ENCODE data around the gene PHF1. TPM values are rescaled to one million over a fixed set of nuclear protein-coding genes. Genes with fewer than 3 reads are reported as not detected.
"Not testable (repeated sequence)": the region's sequence is repeated elsewhere in the genome, so short reads cannot be mapped to it uniquely, and the experiment has no call there.

The PHF1 gene
- 34.9 TPM for polyA plus RNA-seq (2013, experiment 1 of 2)
- polyA plus RNA-seq (2013, experiment 2 of 2), result 39.5 TPM

DNA sequence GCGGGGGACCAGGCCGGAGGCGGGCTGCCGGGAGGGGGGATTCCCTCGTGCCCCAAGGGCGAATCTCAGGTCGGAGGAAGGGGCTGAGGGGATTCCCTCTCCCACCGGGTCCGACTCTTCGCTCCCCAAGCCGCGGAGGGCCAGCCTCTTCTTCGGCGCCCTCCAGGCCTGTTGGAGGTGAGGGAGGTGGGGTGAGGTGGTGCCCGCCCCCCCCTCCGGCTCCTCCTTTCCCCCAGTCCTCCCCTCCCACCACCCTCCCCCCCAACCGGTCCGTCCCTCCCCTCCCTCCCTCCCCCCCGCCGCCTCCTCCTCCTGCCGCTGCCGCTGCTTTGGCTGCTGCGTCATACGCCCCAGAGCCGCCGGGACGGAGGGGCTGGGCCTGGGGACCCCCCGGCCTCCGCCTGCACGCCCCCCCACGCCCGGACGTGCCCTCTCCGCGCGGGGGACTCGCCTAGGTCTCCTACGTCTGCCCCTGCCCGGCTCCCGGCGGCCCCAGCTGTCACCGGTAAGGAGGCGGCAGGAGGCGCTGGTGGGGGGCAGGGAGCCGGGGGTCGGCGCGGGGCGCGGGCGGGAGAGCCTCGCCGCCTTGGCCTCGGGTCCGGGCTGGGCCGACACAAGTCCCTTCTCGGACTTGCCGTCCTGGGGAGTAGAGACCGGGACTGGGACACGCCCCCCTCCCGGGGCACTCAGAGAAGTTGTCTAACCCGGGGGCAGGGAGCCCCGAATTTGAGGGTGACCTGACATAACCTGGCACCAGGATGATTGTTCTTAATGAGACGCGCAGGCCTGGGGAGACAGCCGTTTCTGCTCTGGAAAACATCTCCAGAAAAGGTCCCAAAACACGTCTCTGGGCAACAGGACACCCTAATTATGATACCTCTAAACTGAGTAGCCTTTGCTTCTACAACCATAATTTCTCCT is at the start of gene PHF1:
TSS of gene PHF1 (plus strand) at position 304 of the 921 bp plus-strand sequence. CDS start 1,250 bp downstream, outside the sequence.
- H3K9me3 ChIP-seq (ENCODE audit: insufficient read depth, low read depth, low read length), result no peaks in the 10 kb centered on the region
- under 1% methylated on average over 53 of the region's 67 CpGs for WGBS
- peak within 1 kb of the TSS; percentile 65 for H3K9ac ChIP-seq (ENCODE audit: low read depth, low read length)
- peak within 1 kb of the TSS; percentile 97 for H3K27ac ChIP-seq (ENCODE audit: low read depth, low read length)
- H3K4me1 ChIP-seq (ENCODE audit: insufficient read depth, low read length), result peaks cover 14% of the 10 kb centered on the region; the same call in 1 of the 2 replicates
- H3K4me3 ChIP-seq (ENCODE audit: low read length), result peak within 1 kb of the TSS; percentile 67
- no peaks in the 10 kb centered on the region for H3K27me3 ChIP-seq (ENCODE audit: insufficient read depth, low read length)
- H3K36me3 ChIP-seq (ENCODE audit: insufficient read depth, low read length), result peaks cover 63% of the 10 kb centered on the region

DNA sequence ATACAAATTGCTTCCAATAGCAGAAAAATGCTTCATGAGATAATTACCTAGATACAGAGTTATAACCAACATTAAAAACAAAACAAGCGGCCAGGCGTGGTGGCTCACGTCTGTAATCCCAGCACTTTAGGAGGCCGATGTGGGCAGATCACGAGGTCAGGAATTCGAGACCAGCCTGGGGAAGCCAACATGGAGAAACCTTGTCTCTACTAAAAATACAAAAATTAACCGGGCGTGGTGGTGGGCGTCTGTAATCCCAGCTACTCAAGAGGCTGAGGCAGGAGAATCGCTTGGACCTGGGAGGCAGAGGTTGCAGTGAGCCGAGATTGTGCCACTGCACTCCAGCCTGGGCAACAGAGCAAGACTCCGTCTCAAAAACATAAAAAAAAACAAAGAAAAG is 47.3 kb upstream of the PHF1 start:
- WGBS, result 94% methylated on average over 12 of the region's 12 CpGs
- not testable (repeated sequence) for H3K36me3 ChIP-seq (ENCODE audit: insufficient read depth, low read length); H3K27me3 ChIP-seq (ENCODE audit: insufficient read depth, low read length); H3K9me3 ChIP-seq (ENCODE audit: insufficient read depth, low read depth, low read length); H3K27ac ChIP-seq (ENCODE audit: low read depth, low read length); H3K4me3 ChIP-seq (ENCODE audit: low read length); H3K9ac ChIP-seq (ENCODE audit: low read depth, low read length)
- H3K4me1 ChIP-seq (ENCODE audit: insufficient read depth, low read length), result peaks cover 15% of the 10 kb centered on the region

DNA sequence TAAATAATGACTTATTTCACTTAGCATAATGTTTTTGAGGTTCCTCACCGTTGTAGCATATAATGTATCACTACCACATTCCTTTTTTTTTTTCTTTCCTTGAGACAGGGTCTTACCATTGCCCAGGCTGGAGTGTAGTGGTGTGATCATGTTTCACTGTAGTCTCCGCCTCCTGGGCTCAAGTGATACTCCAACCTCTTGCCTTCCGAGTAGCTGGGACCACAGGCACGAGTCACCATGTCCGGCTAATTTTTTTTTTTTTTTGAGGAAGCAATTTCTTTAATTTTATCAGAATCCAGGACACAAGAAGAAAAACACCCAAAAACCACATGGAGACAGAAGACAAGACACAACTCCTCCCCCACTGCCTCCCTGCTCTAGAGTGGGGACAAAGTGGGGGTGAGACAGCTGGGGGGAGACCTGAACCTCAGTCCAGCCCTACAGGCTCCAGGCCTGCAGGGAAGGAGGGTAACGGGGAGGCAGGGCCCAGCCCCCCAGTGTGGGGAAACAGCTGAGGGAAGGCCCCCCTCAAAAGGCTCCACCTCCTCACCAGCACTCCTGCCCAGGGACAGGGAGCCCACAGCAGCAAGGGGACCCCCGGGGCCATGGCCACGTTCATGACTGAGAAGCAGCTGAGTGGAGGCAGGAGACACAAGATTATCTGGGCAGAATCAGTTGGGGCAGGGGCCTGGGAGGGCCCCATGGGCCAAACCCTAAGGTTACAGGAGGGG is 46.2 kb upstream of the PHF1 start:
- H3K27ac ChIP-seq (ENCODE audit: low read depth, low read length); H3K9me3 ChIP-seq (ENCODE audit: insufficient read depth, low read depth, low read length); H3K36me3 ChIP-seq (ENCODE audit: insufficient read depth, low read length); H3K4me3 ChIP-seq (ENCODE audit: low read length); H3K9ac ChIP-seq (ENCODE audit: low read depth, low read length); H3K27me3 ChIP-seq (ENCODE audit: insufficient read depth, low read length): not testable (repeated sequence)
- H3K4me1 ChIP-seq (ENCODE audit: insufficient read depth, low read length), result peaks cover 11% of the 10 kb centered on the region
- WGBS, result 38% methylated on average over 5 of the region's 8 CpGs

DNA sequence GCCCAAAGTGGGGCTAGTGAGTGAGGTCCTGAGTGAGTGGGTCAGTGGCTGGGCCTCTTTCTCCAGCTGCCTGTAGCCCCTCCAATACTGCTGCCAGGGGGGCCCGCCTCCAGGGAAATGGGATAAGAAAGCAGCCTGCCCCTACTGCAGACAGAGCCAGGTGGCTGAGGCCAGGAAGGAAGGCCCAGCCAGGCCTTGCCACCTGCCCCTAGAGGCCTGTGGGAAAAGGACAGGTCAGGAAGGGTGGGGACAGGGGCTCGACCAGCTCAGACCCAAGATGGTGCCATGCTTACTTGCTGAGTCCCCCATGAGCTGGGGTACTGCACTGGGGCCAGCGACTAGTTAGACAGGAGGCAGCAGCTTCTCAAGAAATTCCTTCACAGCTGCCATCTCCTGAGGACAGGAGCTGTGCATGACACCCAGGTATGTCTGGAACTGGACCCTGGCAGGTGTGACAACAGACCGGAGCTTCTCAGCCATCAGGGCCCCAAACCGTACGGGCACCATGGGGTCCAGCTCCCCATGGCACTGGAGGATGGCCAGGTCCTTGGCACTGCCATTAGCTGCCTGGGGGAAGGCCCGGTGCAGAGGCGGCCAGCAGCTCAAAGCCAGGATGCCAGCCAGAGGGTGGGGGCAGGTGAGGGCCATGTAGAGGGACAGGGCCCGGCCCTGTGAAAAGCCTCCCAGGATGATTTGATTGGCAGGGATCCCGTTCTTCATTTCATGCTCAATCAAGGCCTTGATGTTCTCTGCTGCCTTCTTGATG is 45.4 kb upstream of the PHF1 start:
- H3K9me3 ChIP-seq (ENCODE audit: insufficient read depth, low read depth, low read length); H3K4me3 ChIP-seq (ENCODE audit: low read length); H3K27me3 ChIP-seq (ENCODE audit: insufficient read depth, low read length); H3K27ac ChIP-seq (ENCODE audit: low read depth, low read length); H3K9ac ChIP-seq (ENCODE audit: low read depth, low read length); H3K36me3 ChIP-seq (ENCODE audit: insufficient read depth, low read length): not testable (repeated sequence)
- H3K4me1 ChIP-seq (ENCODE audit: insufficient read depth, low read length), result peaks cover 11% of the 10 kb centered on the region
- 90% methylated on average over 10 of the region's 10 CpGs for WGBS

DNA sequence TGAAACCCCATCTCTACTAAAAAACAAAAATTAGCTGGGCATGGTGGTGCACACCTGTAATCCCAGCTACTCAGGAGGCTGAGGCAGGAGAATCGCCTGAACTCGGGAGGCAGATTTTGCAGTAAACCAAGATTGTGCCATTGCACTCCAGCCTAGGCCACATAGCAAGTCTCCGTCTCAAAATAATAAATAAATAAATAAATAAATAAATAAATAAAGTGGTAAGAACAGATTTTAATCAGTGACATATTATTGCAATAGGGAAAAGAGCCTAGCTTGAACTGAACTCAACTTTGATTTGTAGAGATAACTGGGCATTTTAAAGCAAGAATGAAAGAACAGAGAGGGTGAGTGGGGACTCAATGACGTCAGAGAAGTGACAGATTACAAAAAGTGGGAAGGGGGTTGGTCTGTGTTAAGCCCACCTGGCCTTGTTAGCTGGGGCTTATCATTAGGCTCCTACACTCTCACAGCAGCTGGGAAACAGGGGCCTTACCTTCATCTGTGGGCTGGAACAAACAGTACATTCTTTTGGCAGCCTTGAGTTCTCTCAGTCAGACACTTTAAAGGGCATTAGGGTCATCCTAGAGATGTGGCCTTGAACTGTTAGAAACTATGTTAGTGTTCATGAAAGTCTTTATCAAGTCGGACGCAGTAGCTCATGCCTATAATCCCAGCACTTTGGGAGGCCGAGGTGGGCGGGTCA is 43.7 kb upstream of the PHF1 start:
- Histone ChIP-seq H3K27ac (ENCODE audit: low read depth, low read length) (no peak overlapping the region), H3K4me1 (ENCODE audit: insufficient read depth, low read length) (peaks cover 13% of the 10 kb centered on the region), H3K9ac (ENCODE audit: low read depth, low read length) (no peak overlapping the region), H3K27me3 (ENCODE audit: insufficient read depth, low read length) (no peaks in the 10 kb centered on the region), H3K36me3 (ENCODE audit: insufficient read depth, low read length) (no peaks in the 10 kb centered on the region), H3K4me3 (ENCODE audit: low read length) (no peak overlapping the region), H3K9me3 (ENCODE audit: insufficient read depth, low read depth, low read length) (no peaks in the 10 kb centered on the region)
- 90% methylated on average over 7 of the region's 8 CpGs for WGBS

DNA sequence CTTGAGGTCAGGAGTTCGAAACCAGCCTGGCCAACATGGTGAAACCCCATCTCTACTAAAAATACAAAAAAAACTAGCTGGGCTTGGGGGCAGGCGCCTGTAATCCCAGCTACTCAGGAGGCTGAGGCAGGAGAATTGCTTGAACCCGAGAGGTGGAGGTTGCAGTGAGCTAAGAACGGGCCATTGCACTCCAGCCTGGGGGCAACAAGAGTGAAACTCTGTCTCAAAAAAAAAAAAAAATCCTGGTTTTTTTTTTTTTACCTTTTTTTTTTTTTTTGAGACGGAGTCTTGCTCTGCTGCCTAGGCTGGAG is 43.1 kb upstream of the PHF1 start:
- H3K27me3 ChIP-seq (ENCODE audit: insufficient read depth, low read length); H3K36me3 ChIP-seq (ENCODE audit: insufficient read depth, low read length); H3K9me3 ChIP-seq (ENCODE audit: insufficient read depth, low read depth, low read length); H3K9ac ChIP-seq (ENCODE audit: low read depth, low read length); H3K27ac ChIP-seq (ENCODE audit: low read depth, low read length); H3K4me3 ChIP-seq (ENCODE audit: low read length): not testable (repeated sequence)
- peaks cover 18% of the 10 kb centered on the region for H3K4me1 ChIP-seq (ENCODE audit: insufficient read depth, low read length)
- WGBS, result 85% methylated on average over 5 of the region's 5 CpGs

DNA sequence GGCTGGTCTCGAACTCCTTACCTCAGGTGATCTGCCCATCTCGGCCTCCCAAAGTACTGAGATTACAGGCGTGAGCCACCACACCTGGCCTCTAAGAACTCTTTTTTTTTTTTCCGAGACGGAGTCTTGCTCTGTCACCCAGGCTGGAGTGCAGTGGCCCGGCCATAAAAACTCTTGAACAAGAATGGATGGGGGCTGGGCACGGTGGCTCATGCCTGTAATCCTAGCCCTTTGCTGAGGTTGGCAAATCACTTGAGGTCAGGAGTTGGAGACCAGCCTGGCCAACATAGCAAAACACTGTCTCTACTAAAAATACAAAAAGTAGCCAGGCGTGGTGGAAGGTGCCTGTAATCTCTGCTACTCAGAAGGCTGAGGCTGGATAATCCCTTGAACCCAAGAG is 38.9 kb upstream of the PHF1 start:
- 95% methylated on average over 8 of the region's 8 CpGs for WGBS
- H3K27ac ChIP-seq (ENCODE audit: low read depth, low read length); H3K9ac ChIP-seq (ENCODE audit: low read depth, low read length): not testable (repeated sequence)

DNA sequence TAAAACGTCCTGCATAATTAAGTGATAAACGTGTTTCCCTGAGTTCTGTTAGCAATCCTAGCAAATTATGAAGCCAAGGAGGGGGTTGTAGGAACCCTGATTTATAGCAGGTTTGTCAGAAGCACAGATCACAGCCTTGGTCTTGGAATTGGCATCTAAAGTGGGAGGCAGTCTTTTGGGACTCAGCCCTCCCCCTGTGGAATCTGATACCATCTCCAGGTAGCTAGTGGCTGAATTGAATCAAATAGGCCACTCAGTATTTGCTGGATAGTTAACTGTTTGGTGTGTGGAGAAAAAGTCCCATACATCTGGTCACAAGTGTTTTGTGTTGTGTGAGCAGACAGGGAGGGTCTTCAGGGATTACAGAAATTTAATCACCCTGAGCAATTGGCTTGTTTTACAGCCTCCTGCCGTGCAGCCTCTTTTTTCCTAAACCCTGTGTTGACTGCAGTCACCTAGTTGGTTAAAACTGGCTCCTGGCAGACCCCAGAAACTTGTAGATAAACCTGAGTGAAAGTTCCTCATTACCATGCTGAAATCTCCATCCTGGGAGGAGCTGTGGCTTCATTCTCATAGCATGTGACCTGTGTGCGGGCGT is 38.2 kb upstream of the PHF1 start:
- no peaks in the 10 kb centered on the region for H3K27me3 ChIP-seq (ENCODE audit: insufficient read depth, low read length)
- no peak overlapping the region for H3K27ac ChIP-seq (ENCODE audit: low read depth, low read length)

More for the DNA sequence above, 38.9 kb upstream of the PHF1 start:
- H3K27me3 ChIP-seq (ENCODE audit: insufficient read depth, low read length); H3K36me3 ChIP-seq (ENCODE audit: insufficient read depth, low read length); H3K4me3 ChIP-seq (ENCODE audit: low read length); H3K9me3 ChIP-seq (ENCODE audit: insufficient read depth, low read depth, low read length): not testable (repeated sequence)
- H3K4me1 ChIP-seq (ENCODE audit: insufficient read depth, low read length), result peaks cover 10% of the 10 kb centered on the region

DNA sequence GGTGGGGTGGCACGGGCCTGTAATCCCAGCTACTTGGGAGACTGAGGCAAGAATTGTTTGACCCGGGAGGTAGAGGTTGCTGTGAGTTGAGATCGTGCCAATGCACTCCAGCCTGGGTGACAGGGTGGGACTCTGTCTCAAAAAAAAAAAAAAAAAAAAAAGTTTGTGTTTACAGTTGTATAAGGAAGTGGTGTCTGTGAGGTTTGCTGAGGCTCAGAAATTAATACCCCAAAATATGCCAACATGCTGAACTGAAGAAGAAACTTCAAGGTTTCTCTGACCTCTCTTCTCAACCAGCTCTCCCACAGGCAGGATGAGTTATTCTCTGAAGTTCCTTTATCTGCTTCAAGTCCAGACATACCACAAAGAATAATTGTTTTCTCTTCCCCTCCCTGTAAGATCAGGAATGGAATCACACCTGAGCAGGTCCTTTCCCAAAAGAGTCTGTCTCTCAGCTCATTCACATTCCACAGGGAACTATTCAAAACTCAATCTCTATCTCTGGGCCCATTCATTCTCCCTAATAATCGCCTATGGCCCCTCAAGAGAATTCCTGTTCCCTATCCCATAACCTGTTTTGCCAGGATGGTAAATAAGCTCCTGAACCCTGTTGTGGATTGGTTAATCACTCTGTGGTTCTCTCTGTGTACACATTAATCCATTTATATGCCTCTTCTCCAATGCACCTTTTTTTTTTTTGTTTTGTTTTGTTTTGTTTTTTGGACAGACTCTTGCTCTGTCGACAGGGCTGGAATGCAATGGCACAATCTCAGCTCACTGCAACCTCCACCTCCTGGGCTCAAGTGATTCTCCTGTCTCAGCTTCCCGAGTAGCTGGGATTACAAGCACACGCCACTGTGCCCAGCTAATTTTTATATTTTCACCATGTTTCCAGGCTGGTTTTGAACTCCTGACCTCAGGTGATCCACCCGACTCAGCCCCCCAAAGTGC is 36.6 kb upstream of the PHF1 start:
- H3K9ac ChIP-seq (ENCODE audit: low read depth, low read length), result no peak overlapping the region
- no peaks in the 10 kb centered on the region for H3K36me3 ChIP-seq (ENCODE audit: insufficient read depth, low read length)
- H3K4me1 ChIP-seq (ENCODE audit: insufficient read depth, low read length), result peaks cover 10% of the 10 kb centered on the region
- no peak overlapping the region for H3K27ac ChIP-seq (ENCODE audit: low read depth, low read length)
- 91% methylated on average over 8 of the region's 8 CpGs for WGBS
- H3K9me3 ChIP-seq (ENCODE audit: insufficient read depth, low read depth, low read length), result no peaks in the 10 kb centered on the region
- H3K4me3 ChIP-seq (ENCODE audit: low read length), result no peak overlapping the region
- H3K27me3 ChIP-seq (ENCODE audit: insufficient read depth, low read length), result no peaks in the 10 kb centered on the region

More for the DNA sequence above, 38.2 kb upstream of the PHF1 start:
- 73% methylated on average over 5 of the region's 5 CpGs for WGBS
- no peaks in the 10 kb centered on the region for H3K36me3 ChIP-seq (ENCODE audit: insufficient read depth, low read length)
- no peak overlapping the region for H3K9ac ChIP-seq (ENCODE audit: low read depth, low read length)
- H3K4me3 ChIP-seq (ENCODE audit: low read length), result no peak overlapping the region
- no peaks in the 10 kb centered on the region for H3K9me3 ChIP-seq (ENCODE audit: insufficient read depth, low read depth, low read length)
- peaks cover 10% of the 10 kb centered on the region for H3K4me1 ChIP-seq (ENCODE audit: insufficient read depth, low read length)

Measured in HUES64 (cell line).